T-helper 9 cell (primary cell): ENCODE results near the gene SP9.

ENCODE experiments used
- DNase-seq: peaks from one replicate; pipeline ENCODE4 v3.0.0-alpha.2; 2020

The SP9 gene

DNA sequence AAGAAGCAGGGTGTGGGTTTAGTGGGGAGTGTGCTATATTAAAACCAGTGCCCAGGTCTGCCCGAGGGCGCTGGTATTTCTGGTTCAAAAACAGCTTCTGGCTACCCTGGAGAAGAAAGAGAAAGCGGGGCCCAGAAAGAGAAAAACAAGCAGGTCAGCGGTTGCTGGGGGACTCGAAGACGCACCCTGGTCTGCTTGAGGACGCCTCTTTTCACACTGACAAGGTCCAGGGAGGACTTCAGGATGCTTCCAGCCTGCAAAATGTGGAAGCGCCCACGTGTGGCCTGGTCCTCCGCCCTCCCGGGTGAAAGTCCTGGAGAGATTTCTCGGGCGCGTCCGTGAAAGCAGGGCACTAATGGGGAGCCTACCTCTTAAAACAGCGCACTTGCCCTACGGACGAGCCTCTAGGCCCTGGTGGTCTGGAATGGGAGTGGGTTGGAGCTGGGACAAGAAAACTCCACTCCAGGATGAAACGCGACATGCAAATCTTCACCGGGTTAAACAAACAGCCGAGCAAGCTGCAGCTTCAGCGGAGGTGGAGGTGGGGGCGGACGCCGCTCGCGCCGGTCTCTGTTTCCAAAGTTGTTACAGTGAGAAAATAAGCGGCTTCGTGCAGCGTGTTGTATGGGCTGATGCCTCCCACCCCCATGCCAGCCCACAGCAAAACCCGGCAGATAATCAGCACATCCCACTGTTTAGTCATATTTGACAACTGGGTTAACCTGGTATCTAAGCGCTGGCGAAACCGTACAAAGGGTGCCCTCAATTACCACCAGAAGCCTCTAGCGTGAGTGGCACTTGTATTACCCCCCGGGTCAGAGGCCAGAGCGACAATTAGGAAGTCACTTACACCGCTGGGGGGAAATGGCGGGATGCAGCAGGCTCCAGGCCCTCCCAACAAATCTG lies 1.1 kb upstream of the SP9 start:
- DNase-seq, result no peak

DNA sequence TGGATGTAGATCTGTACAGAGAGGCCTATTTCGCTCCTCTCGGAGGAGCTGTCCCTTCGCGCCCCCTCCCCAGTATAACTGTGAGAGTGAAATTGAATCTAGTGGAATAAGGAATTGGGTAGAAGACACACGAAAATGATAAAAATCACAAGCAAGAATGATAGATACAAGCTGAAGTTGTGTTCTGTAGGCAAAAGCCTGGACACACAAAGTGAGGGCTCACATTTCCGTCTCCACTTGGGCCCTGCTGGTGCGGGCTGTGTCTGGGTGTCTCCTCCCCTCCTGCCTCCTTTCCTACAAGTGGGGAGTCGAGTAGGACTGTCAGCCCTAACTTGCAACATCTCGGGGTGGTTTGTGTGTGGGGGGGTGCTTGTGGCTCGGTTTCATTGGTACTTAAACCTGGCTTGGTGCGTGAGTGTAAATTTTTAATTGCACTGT lies 457 bp upstream of the SP9 start:
- DNase-seq, result no peak

DNA sequence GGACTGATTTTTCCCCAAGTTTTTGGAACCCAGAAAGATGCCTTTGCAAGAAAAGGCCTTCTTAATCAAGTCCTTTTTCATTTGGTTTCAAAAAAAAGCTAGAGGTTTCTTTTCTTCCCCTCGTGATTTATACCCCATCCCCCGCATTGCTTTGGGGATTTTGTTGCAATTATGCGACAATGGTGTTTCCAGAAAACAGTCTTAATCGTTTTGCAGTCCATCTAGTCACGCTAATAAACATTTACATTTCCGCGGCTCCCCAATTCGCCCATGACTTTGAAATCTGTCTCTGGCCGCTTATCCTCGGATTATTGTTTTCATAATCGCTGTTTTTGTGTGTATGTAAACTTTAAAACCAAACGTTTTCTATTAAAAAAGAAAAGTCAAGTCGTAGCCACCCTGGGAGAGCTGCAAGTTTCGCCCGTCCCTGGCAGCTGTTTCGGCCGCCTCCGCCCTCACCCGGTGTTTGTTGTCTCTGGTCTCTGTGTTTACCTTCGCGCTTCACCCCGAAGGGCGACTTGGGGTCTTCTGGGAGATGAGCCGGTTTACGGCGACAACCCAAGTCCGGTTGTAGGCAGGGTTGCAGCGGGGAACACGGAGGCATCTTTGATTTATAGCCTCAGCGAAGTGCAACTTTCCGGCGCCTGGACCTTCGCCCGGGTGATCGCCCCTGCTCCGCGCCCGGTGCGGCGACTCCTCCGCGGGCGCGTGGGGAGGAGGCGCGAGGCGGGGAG lies 667 bp downstream of the SP9 start:
- DNase-seq, result no peak

DNA sequence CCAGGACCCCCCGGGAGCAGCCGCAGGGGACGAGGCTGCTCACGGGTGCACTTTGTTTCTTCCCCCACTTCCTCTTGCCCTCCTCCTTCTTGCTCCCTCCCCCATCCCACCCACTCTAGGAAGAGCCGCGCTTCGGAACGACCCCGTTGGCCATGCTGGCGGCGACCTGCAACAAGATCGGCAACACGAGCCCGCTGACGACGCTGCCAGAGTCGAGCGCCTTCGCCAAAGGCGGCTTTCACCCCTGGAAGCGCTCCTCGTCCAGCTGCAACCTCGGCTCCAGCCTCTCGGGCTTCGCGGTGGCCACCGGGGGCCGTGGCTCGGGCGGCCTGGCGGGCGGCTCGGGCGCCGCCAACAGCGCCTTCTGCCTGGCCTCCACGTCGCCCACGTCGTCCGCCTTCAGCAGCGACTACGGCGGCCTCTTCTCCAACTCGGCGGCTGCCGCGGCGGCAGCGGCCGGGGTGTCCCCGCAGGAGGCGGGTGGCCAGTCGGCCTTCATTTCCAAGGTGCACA lies 1.3 kb downstream of the SP9 start:
- no peak for DNase-seq

DNA sequence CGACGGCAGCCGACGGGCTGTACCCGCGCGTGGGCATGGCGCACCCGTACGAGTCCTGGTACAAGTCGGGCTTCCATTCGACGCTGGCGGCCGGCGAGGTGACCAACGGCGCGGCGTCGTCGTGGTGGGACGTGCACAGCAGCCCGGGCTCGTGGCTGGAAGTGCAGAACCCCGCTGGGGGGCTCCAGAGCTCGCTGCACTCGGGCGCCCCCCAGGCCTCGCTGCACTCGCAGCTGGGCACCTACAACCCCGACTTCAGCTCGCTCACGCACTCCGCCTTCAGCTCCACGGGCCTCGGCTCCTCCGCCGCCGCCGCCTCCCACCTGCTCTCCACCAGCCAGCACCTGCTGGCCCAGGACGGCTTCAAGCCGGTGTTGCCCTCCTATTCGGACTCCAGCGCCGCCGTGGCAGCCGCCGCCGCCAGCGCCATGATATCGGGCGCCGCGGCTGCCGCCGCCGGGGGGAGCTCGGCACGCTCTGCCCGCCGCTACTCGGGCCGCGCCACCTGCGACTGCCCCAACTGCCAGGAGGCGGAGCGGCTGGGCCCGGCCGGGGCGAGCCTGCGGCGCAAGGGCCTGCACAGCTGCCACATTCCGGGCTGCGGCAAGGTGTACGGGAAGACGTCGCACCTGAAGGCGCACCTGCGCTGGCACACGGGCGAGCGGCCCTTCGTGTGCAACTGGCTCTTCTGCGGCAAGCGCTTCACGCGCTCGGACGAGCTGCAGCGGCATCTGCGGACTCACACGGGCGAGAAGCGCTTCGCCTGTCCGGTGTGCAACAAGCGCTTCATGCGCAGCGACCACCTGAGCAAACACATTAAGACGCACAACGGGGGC lies 2.0 kb downstream of the SP9 start:
- no peak for DNase-seq

DNA sequence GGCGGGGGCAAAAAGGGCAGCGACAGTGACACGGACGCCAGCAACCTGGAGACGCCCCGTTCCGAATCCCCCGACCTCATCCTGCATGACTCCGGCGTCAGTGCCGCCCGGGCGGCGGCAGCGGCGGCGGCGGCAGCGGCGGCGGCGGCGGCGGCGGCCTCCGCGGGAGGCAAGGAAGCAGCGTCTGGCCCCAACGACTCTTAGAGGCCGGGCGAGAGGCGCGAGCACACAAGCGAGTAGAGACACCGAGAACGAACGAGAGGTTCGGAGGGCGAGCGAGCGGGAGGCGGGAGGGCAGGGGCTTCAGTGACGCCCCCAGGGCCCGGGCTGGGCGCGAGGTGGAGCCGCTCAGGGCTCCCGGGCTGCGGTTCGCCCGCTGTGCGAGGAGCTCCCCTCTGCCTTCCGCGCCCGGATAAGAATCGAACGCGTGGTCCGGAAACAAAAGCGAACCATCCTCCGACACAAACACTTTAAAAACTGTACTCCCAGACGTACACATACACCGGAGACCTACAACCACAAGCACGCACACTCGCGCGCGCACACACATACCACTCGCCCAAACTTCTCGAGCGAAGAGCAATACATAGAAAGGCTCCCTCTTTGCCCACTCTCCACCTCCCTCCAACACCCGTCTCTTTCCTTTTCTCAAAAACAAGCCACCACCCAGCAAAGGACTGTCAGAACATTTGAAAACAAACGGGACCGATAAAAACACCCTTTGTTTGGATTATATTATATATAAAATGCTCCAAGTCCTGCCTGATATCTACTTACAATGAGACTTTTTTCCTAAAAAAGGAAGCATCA lies 2.8 kb downstream of the SP9 start:
- DNase-seq, result no peak

DNA sequence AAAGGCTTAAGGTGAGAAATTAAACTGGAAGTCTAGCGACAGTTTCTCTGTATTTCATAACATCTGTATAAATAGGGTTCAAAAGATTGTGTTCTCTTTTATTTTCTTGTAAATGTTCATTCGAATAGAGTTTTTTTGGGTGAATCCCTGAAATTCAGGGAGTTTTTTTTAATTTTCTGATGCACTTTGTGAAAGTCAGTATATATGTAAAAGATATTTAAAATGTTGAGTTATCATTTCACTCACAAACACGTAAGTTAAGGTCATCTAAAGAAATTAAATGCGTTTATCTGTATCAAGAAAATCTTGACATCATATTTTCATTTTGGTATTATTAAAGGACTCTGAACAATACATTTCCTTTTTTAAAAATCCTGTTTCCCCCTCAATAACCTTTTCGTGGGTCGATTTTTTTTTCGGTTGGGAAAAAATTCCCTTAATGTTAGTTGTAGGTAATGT lies 3.4 kb downstream of the SP9 start:
- no peak for DNase-seq

DNA sequence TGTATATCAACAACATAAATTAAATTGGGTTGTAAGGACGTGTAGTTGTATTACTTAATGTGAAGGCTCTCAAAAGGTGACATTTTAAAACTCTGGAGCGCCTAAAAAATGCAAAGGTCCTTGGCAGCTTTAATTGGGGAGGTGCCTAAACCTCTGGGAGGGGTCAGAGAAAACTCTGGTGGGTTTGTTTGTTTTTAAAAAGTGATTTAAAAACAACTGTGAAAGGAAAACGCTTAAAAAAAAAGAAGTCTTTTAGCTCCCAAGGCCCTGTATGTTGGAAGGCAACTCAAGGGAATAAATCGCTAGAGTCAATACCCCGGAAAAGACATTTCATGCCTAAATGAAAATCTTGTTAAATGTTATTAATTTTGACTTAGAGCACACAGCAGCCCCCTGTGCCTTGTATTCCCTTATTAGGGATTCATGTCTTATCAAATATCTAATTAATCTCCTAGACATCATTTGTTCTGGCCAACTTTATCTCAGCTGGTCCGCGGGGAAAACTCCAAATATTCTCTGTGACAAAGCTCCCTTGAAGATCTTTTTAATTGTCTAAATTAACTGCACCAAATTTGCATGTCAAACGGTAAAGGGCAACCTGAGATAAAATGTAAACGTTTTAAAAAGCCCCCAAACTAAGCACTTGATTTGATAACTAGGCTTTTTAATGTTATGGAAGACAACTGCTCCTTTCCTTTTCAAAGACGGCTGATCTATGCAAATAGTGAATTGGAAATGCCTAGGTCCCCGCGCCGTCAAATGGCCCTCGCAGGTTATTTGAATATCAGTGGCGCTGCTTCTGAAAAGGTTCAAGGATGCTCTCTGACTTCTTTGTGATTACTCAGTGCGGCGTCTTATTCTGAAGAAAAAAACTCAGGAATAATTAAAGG lies 4.2 kb downstream of the SP9 start:
- DNase-seq, result no peak

DNA sequence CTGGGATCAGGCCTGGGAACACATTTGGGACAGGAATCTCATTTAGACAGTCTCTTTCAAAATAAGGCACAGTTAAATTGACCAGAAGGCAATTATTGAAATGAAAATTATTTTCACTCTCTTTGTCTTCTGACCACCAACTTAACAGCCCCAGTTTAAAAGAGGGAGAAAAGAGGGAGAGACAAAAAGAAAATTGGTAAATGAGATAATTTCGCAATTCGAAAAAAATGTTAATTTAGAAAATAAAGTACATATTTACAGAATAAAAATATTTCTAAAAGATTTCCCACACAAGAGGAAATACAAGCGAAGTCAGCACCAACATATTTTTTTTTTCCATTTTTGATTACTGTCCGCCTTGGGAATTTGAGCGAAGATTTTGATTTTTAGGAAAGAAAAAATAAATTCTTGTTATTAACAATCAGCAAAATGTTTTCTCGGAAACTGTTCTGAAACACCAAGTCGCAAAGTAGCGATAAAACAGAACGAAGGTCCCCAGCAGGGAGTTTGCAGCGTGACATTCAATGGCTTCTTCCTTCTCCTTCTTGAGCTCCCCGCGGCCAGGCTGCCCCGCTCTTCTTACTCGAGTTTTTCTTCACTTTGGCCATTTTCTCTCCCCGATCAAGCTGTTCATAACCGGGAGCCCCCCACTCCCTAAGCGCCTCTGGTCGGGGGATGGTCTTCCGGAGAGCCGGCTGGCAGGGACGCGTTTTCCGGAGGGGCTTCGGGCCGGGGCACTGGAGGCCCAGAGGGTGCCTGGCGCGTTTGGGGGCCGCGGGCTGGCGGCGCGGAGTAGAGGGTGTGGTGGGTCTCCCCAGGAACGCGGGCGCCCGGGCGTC lies 5.0 kb downstream of the SP9 start:
- no peak for DNase-seq

DNA sequence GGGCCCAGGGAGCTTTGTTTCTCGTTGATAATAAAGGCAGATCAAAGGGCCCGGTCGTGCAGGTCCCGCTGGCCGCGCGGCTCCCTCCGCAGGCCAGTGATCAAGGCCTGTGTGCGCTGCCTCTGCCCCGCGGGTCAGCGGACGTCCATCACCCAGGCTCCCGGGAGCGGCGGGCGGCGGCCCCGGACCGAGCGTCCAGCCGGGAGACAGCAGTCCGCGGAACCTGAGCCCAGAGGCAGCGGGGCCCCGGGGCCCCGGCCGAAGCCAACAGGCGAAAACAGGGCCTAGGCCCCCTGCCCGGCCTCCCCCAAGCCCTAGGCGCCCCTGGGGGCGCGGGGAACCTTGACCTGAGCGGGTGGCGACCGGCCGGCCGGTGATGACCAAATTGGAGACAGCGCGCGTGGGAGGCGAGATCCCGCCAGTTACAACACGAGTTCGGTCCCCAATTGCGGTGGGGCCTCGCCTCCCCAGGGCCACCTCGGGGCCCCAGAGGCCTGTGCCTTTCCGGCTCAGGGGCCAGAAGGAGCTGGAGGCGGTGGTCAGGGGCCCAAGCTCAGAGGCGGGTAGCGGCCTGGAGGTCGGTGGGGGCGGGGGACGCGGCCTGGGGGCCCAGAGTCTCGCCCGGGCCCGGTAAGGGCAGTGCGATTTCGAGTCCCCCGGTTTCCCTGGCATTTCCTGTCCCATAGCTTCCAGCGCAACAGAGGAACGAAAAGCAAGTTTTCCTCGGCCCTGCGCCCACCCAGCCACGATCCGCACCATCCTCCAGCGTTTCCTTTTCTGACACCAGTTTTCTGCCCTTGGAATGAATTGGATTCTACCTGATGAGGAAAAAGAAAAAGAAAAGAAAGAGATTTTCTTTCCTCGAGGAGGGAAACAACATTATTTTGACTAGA lies 5.9 kb downstream of the SP9 start:
- no peak for DNase-seq

DNA sequence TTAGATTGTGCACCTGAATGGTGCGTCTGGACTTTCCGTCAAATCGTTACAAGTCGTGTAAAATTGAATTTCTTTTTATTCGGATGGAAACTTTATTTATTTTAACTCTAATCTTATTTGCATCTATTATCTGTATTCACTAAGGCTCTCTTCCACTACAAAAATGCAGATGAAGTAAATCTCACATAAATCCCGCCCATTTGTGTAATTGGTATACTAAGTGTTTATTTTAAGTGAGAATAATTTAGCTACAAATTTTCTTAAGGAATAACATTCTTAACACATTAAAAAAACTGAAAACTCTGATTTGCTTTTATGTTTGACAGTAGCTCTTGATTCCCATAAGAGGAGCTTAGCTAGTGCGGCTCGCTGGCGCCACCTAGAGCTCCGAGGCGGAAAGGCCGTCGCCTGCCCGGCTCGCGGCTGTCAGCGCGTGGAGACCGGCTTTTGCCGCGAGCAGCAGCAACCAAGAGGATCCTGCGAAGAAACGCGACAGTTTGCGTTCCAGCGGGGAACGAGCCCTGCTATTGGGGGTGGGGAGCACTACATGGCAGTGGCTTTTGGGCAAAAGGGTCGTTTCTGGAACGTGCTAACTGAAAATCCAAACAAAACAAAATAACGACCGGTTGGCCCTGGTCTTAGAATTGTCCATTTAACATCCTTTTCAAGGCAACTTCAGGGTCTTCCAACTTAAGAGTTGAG lies 6.7 kb downstream of the SP9 start:
- peak; percentile 84 for DNase-seq

DNA sequence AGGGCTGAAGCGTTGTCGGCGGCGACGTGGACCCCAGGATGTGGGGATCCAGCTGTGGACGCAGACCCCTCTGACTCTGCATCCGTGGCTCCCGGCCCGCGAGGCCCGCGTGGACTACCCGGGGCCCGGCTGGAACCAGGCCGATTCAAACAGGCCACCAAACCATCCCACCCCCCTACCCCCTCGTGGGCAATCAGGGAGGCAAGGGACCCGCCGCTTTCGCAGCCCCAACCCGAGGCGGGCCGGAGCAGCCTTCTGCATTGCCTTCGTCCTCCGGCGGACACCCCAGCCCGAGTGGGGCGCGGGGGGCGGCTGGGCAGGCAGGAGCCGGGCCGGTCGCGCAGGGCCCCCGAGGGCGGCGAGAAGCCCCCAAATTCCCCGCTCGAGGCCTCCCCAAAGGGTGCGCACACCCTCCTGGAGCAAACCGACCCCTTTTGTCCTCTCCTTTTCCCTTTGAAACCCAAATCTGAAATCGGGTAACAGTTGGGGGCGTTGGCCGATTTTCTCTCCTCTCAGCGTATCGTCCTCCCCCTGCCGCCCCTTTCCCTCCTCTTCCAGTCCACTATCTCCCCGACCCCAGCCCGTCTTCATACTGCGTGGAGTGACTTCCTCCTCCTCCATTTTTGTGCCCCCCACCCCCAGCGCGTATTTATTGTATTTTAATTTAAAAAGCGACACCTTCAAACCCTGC lies 7.4 kb downstream of the SP9 start:
- DNase-seq, result no peak

DNA sequence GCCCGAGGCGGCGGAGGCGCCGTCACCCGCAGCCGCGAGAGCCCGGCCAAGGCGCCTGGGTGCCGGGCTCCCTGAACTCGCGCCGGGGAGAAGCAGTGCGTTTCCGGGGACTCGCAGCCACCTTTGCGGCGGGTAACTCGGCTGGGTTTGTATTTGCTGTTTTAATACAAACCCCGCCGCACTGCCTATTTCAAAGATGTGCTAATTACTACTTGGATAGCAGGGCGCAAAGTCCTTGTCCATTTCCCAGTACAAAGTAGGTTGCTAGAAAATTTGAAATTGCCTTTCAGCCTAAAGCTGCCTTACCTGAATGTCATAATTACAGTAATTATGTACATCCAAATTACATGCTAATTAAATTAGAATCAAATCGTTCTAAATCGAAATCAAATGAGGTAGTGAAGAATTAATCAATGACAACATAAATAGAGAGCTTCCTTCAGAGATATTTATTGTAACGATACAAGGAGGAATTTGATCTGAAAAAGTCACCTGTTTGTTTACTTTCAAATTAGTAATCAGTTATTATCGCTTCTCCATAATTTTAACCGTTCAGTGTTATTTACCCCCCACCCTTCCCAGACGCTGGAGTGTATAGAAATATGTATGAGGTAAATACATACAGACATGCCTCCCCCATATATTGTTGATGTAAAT lies 8.1 kb downstream of the SP9 start:
- DNase-seq, result no peak

DNA sequence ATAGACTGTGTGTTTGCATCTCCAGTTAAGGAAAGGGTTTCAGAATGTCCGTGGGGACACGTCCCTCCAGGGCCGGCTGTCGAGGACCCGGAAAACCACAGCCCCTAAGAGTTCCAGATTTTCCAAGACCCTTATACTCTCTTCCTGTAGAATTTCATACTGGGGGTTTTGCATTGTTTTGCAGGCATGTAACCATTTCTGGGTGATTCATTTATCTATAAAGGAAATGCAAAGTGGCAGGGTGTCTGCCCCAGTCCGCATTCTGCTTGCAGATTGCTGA lies 8.5 kb downstream of the SP9 start:
- DNase-seq, result no peak

DNA sequence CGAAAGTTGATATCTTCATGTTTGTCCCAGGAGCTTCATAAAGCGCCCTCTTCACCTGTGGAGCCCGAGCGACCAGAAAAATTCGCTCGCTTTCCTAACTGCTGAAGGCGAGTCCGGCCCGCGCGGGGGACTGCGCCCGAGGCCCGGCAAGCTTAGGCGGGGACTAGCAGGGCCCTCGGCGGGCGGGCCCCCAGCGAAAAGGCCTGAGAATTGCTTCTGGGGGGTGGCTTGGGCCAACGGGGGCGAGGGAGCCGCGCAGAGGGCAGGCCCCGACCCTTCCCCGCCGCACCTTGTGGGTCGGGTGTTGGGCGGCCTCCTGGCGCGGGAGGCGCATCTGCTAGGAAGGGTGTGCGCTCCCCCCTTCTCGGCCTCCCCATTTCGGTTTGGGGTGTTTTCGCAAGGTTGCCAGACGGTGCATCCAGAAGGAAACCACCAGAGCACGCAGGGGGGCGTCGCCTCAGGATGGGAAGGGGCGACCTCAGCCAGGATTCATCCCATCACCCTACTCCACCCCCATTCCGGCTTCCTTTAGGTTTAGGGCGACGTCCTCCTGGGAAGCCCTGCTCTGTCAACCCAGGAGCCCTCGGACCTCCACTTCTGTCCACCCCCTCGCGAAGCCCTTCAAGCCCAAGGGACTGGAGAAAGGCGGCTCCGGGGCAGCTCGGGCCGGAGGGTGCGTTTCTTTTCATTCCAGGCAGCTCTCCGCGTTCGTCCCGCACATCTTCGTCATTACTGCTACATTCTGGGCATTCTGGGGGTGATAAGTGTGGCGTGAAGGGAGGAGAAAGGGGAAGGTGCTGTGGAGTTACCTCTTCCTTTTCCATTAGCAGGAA lies 9.1 kb downstream of the SP9 start:
- no peak for DNase-seq

DNA sequence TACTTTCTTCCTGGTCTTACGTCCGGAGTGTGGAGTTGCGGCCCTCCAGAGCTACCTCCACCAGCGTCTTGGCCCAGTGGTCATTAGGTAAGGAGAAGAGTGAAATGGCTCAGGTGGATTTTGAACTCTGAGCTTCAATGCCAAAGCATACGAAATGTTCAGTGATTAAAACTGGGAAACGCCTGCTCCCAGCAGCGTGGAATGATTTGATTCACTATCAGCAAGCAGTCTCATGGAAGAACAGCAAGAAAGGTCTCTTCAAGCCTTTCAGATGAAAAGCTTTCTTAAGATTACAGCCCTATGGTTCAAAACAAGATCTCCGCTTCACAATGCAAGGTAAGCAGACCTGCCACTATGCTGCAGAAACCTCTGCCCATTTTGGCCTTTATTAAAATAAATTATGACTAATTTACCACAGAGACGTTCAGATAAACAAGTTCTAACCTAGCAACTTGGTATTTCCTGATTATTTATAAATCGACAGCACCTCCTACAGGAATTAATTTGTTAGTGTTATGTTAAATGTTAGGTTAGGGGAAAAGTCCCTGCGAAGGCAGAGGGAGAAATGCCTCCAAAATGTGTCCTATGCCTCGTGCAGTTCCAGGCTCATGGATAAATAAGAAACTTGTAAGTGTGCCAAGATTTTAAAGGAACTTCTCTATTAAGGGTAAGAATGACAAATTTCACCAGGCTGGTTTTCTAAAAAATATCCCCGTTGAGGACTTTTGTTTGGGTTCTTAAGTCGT lies 10.1 kb downstream of the SP9 start:
- no peak for DNase-seq
